H9 (cell line): Measurements from ENCODE around the gene OOSP3. TPM values are rescaled to one million over a fixed set of nuclear protein-coding genes. Genes with fewer than 3 reads are reported as not detected.

Experiments
- DNase-seq: peaks from one replicate; pipeline ENCODE4 v3.0.0-alpha.2; 2017
- H2AFZ ChIP-seq: one replicate; pipeline ENCODE4 v1.6.1; 2013; ENCODE audit warnings: mild to moderate bottlenecking, low read length, control low read depth, moderate library complexity
- H2AK5ac ChIP-seq: 2 replicates; pipeline ENCODE4 v1.6.1; 2013; ENCODE audit warnings: low read length, control low read depth, mixed read lengths; ENCODE audit not compliant: insufficient read length
- H2BK120ac ChIP-seq: one replicate; pipeline ENCODE4 v1.6.1; 2013; ENCODE audit warnings: low read depth, mild to moderate bottlenecking, low read length, control low read depth, inconsistent platforms; ENCODE audit not compliant: poor library complexity, severe bottlenecking
- H2BK12ac ChIP-seq: 2 replicates; pipeline ENCODE4 v1.6.1; 2013; ENCODE audit warnings: low read length, control low read depth, mixed read lengths, low read depth; ENCODE audit not compliant: insufficient read length
- H2BK15ac ChIP-seq: 2 replicates; pipeline ENCODE4 v1.6.1; 2013; ENCODE audit warnings: low read depth, low read length, control low read depth
- H2BK20ac ChIP-seq: one replicate; pipeline ENCODE4 v1.6.1; 2013; ENCODE audit warnings: low read depth, mild to moderate bottlenecking, low read length, control low read depth, inconsistent platforms; ENCODE audit not compliant: poor library complexity, severe bottlenecking
- H2BK5ac ChIP-seq: 2 replicates; pipeline ENCODE4 v1.6.1; 2013; ENCODE audit warnings: low read length, control low read depth, mixed read lengths; ENCODE audit not compliant: insufficient read length
- H3K14ac ChIP-seq: 2 replicates; pipeline ENCODE4 v1.6.1; 2013; ENCODE audit warnings: low read length, control low read depth; ENCODE audit not compliant: insufficient read depth
- H3K18ac ChIP-seq: 2 replicates; pipeline ENCODE4 v1.6.1; 2013; ENCODE audit warnings: low read depth, mild to moderate bottlenecking, mixed read lengths, low read length, control low read depth; ENCODE audit not compliant: insufficient read length
- H3K23ac ChIP-seq: 2 replicates; pipeline ENCODE4 v1.6.1; 2013; ENCODE audit warnings: low read length, control low read depth, mixed read lengths, low read depth; ENCODE audit not compliant: insufficient read length
- H3K23me2 ChIP-seq: 2 replicates; pipeline ENCODE4 v1.6.1; 2013; ENCODE audit warnings: low read depth, mild to moderate bottlenecking, mixed read lengths, low read length, control low read depth; ENCODE audit not compliant: insufficient read length, poor library complexity, severe bottlenecking
- H3K27ac ChIP-seq: 2 replicates; pipeline ENCODE4 v1.5.1; 2013; ENCODE audit warnings: low read length, control low read depth, mixed read lengths, low read depth; ENCODE audit not compliant: insufficient read length
- H3K27me3 ChIP-seq: 2 replicates; pipeline ENCODE4 v1.6.1; 2013; ENCODE audit warnings: low read length, control low read depth, inconsistent platforms; ENCODE audit not compliant: insufficient read depth
- H3K4ac ChIP-seq: 2 replicates; pipeline ENCODE4 v1.6.1; 2013; ENCODE audit warnings: low read depth, mild to moderate bottlenecking, control low read depth, inconsistent platforms, low read length, moderate library complexity
- H3K4me1 ChIP-seq: 2 replicates; pipeline ENCODE4 v1.6.1; 2013; ENCODE audit warnings: low read length, control low read depth, inconsistent platforms; ENCODE audit not compliant: insufficient read depth
- H3K4me2 ChIP-seq: 2 replicates; pipeline ENCODE4 v1.6.1; 2013; ENCODE audit warnings: low read length, control low read depth, mixed read lengths; ENCODE audit not compliant: insufficient read length, insufficient read depth
- H3K56ac ChIP-seq: 2 replicates; pipeline ENCODE4 v1.6.1; 2013; ENCODE audit warnings: low read depth, mild to moderate bottlenecking, mixed read lengths, low read length, control low read depth; ENCODE audit not compliant: insufficient read length
- H3K79me1 ChIP-seq: 2 replicates; pipeline ENCODE4 v1.6.1; 2013; ENCODE audit warnings: low read depth, mild to moderate bottlenecking, moderate library complexity, low read length, control low read depth, inconsistent platforms; ENCODE audit not compliant: insufficient read depth, poor library complexity, severe bottlenecking
- H3K79me2 ChIP-seq: 2 replicates; pipeline ENCODE4 v1.6.1; 2013; ENCODE audit warnings: low read length, control low read depth, inconsistent platforms; ENCODE audit not compliant: insufficient read depth
- H3K9ac ChIP-seq: 2 replicates; pipeline ENCODE4 v1.6.1; 2013; ENCODE audit warnings: low read length, control low read depth, mixed read lengths; ENCODE audit not compliant: insufficient read length; ENCODE audit errors: extremely low read depth
- H3K9me3 ChIP-seq: one replicate; pipeline ENCODE4 v1.6.1; 2013; ENCODE audit warnings: low read depth, low read length, inconsistent platforms; ENCODE audit not compliant: control insufficient read depth
- H3T11ph ChIP-seq: one replicate; pipeline ENCODE4 v1.6.1; 2013; ENCODE audit warnings: mild to moderate bottlenecking, low read length, control low read depth, inconsistent platforms
- H4K20me1 ChIP-seq: one replicate; pipeline ENCODE4 v1.6.1; 2013; ENCODE audit not compliant: control insufficient read depth, insufficient read length, insufficient read depth
- H4K5ac ChIP-seq: 2 replicates; pipeline ENCODE4 v1.6.1; 2013; ENCODE audit warnings: low read depth, mild to moderate bottlenecking, mixed read lengths, low read length, control low read depth; ENCODE audit not compliant: insufficient read length
- H4K8ac ChIP-seq: replicated peaks from 2 replicates; pipeline ENCODE4 v1.6.1; 2013; ENCODE audit warnings: low read length, control low read depth, mixed read lengths, low read depth; ENCODE audit not compliant: insufficient read length
- H4K91ac ChIP-seq: 2 replicates; pipeline ENCODE4 v1.6.1; 2013; ENCODE audit warnings: low read depth, mild to moderate bottlenecking, moderate library complexity, mixed read lengths, low read length, control low read depth; ENCODE audit not compliant: insufficient read length
- H3K27ac Mint-ChIP-seq, 3 experiments: 2 replicates in 2 of 3; 3 replicates in 1 of 3; pipeline ENCODE4 v1.8.0; 2020 to 2021; ENCODE audit warnings: mixed read lengths in 3 of 3, mild to moderate bottlenecking in 1 of 3, moderate library complexity in 1 of 3
- H3K27me3 Mint-ChIP-seq: 2 replicates; pipeline ENCODE4 v1.8.0; 2021; ENCODE audit warnings: low read depth, mild to moderate bottlenecking, moderate library complexity, mixed read lengths
- H3K36me3 Mint-ChIP-seq, 3 experiments: 2 replicates in 2 of 3; 3 replicates in 1 of 3; pipeline ENCODE4 v1.8.0; 2020 to 2021; ENCODE audit warnings: low read depth in 3 of 3, mixed read lengths in 3 of 3; ENCODE audit not compliant: insufficient read depth in 1 of 3
- H3K4me1 Mint-ChIP-seq, 2 experiments: 2 replicates each; pipeline ENCODE4 v1.8.0; 2020; ENCODE audit warnings: mixed read lengths in 2 of 2
- H3K4me3 Mint-ChIP-seq, 2 experiments: 2 replicates in 1 of 2; 3 replicates in 1 of 2; pipeline ENCODE4 v1.8.0; 2020 to 2021; ENCODE audit warnings: mild to moderate bottlenecking in 2 of 2, mixed read lengths in 2 of 2, moderate library complexity in 1 of 2
- H3K9me3 Mint-ChIP-seq, 2 experiments: 2 replicates in 1 of 2; 3 replicates in 1 of 2; pipeline ENCODE4 v1.8.0; 2020; ENCODE audit warnings: mild to moderate bottlenecking in 2 of 2, mixed read lengths in 2 of 2, moderate library complexity in 1 of 2
- CTCF ChIP-seq: fragments of 200-600 bp; sonication (generic); conservative IDR thresholded peaks from 3 replicates; pipeline ENCODE4 v1.8.0; 2021; ENCODE audit warnings: antibody characterized with exemption, mild to moderate bottlenecking
- WGBS: extraction: QIAGEN DNeasy Blood & Tissue Kit; methylation state at CpG from one replicate; pipeline ENCODE4 v1.1.7; 2013; ENCODE audit warnings: missing lambda C conversion rate, low lambda C conversion rate, mixed read lengths; ENCODE audit not compliant: insufficient read length; ENCODE audit errors: extremely low coverage; 5-methylcytosine and 5-hydroxymethylcytosine counted together
- total RNA-seq: library from RNA; stranded (reverse); gene quantifications from 2 replicates; pipeline ENCODE4 v1.2.1, GENCODE V29; 2021

OOSP3 gene
- total RNA-seq, 1 experiment from 2014 or later, result not detected

- Mint-ChIP-seq H3K4me1 (no peaks in the 10 kb centered on the region), H3K27ac (no peak overlapping the region), H3K27me3 (peaks cover 2% of the 10 kb centered on the region; the same call in 1 of the 2 replicates), H3K36me3 (peaks cover 16 to 31% (median 21%) of the 10 kb centered on the region in 3 experiments), H3K4me3 (no peak overlapping the region), H3K9me3 (peaks cover 31 to 35% of the 10 kb centered on the region in 2 experiments)
- H3K79me2 ChIP-seq, result no peaks in the 10 kb centered on the region
- no peak overlapping the region for H3K27ac ChIP-seq
- H2BK12ac ChIP-seq, result no peak overlapping the region
- H3K4ac ChIP-seq, result no peak overlapping the region
- no peak overlapping the region for H2BK20ac ChIP-seq
- H3K23ac ChIP-seq, result no peak overlapping the region
- H4K5ac ChIP-seq, result no peak overlapping the region
- H3T11ph ChIP-seq, result no peak overlapping the region
- H2BK15ac ChIP-seq, result no peak overlapping the region
- H3K14ac ChIP-seq, result no peak overlapping the region
- DNase-seq, result no peak
- H3K27me3 ChIP-seq, result no peaks in the 10 kb centered on the region
- peak; percentile 82 for TF ChIP-seq CTCF
- H2BK120ac ChIP-seq, result no peak overlapping the region
- no peak overlapping the region for H2AFZ ChIP-seq
- H3K56ac ChIP-seq, result no peak overlapping the region
- no peaks in the 10 kb centered on the region for H4K20me1 ChIP-seq
- H3K18ac ChIP-seq, result no peak overlapping the region
- H3K4me1 ChIP-seq, result no peaks in the 10 kb centered on the region
- no peaks in the 10 kb centered on the region for H3K79me1 ChIP-seq
- no peak overlapping the region for H3K4me2 ChIP-seq
- no peak overlapping the region for H4K8ac ChIP-seq
- no peak overlapping the region for H3K9ac ChIP-seq
- H2AK5ac ChIP-seq, result no peak overlapping the region
- WGBS, result no CpG with 5 or more reads among the region's 3 CpGs
- H4K91ac ChIP-seq, result no peak overlapping the region
- no peak overlapping the region for H2BK5ac ChIP-seq
- H3K9me3 ChIP-seq, result peaks cover 23% of the 10 kb centered on the region
- no peaks in the 10 kb centered on the region for H3K23me2 ChIP-seq
Observed at GRCh38 chr11:59918987-59919589, 40.5 kb downstream of the OOSP3 start.
